GM21515 (cell line): ENCODE results near the gene MTFR1L.

Experiments
- ATAC-seq: cut with Tn5 transposase; IDR thresholded peaks from one replicate; pipeline ENCODE4 v1.9.1; 2021; ENCODE audit not compliant: unreplicated experiment

MTFR1L gene

GRCh38 chr1:25877155-25877554 lies 57.4 kb downstream of the MTFR1L start:
- ATAC-seq, result no peak

GRCh38 chr1:25878690-25879089 lies 58.9 kb downstream of the MTFR1L start:
- ATAC-seq, result no peak

GRCh38 chr1:25879675-25880074 lies 59.9 kb downstream of the MTFR1L start:
- no peak for ATAC-seq

GRCh38 chr1:25880518-25880917 lies 60.8 kb downstream of the MTFR1L start:
- ATAC-seq, result no peak

GRCh38 chr1:25881266-25881665 lies 61.5 kb downstream of the MTFR1L start:
- ATAC-seq, result no peak
